Natural killer cell treated with Interleukin-12 subunit alpha and Interleukin-12 subunit beta and Interleukin-15 and Interleukin-18, amount 100 ng/mL, for 72 hours (primary cell): ENCODE measurements around the gene CDCP1. TPM values are rescaled to one million over a fixed set of nuclear protein-coding genes. Genes with fewer than 3 reads are reported as not detected.
A peak's percentile ranks its signal among the peaks of the same experiment; 100 is the strongest.

Experiments
- ATAC-seq, 2 donors: fragments of 150-1000 bp; cut with Tn5 transposase in 1 of 2; sonication (Bioruptor Pico), chemical (Tn5 transposase) in 1 of 2; 2 replicates each; pipeline ENCODE4 v1.10.0; 2021
- DNase-seq: peaks from one replicate; pipeline ENCODE4 v3.0.0; 2022; ENCODE audit warnings: low spot score
- H3K27ac Mint-ChIP-seq, 2 donors: 1 replicate in 1 of 2; 2 replicates in 1 of 2; pipeline ENCODE4 v1.8.0; 2022; ENCODE audit warnings: mixed read lengths in 2 of 2, mild to moderate bottlenecking in 1 of 2, moderate library complexity in 1 of 2
- H3K27me3 Mint-ChIP-seq, 2 donors: 1 replicate in 1 of 2; 2 replicates in 1 of 2; pipeline ENCODE4 v1.8.0; 2022; ENCODE audit warnings: mixed read lengths in 2 of 2
- H3K36me3 Mint-ChIP-seq: one replicate; pipeline ENCODE4 v1.8.0; 2022; ENCODE audit warnings: mixed read lengths
- H3K4me1 Mint-ChIP-seq, 2 donors: 1 replicate in 1 of 2; 2 replicates in 1 of 2; pipeline ENCODE4 v1.8.0; 2022; ENCODE audit warnings: low read depth in 2 of 2, mixed read lengths in 2 of 2, mild to moderate bottlenecking in 1 of 2
- H3K4me3 Mint-ChIP-seq: one replicate; pipeline ENCODE4 v1.8.0; 2022; ENCODE audit warnings: mixed read lengths
- H3K9me3 Mint-ChIP-seq: 2 replicates; pipeline ENCODE4 v1.8.0; 2022; ENCODE audit warnings: mixed read lengths
- total RNA-seq, 2 donors: library from RNA; stranded (reverse); gene quantifications; one replicate each; pipeline ENCODE4 v1.2.3, GENCODE V29; 2022

The CDCP1 gene
- total RNA-seq, 2 donors from 2014 or later = 0.29 to 0.36 TPM

GRCh38 chr3:45140141-45140769, 5.9 kb downstream of the CDCP1 start:
- DNase-seq = no peak
- no peak overlapping the region for H3K27ac Mint-ChIP-seq
- no peak for ATAC-seq
- H3K4me1 Mint-ChIP-seq = peaks cover 3 to 4% of the 10 kb centered on the region in 2 donors
- H3K36me3 Mint-ChIP-seq = no peaks in the 10 kb centered on the region
- H3K4me3 Mint-ChIP-seq = no peak overlapping the region
- H3K9me3 Mint-ChIP-seq = no peaks in the 10 kb centered on the region
- H3K27me3 Mint-ChIP-seq = peaks cover 11 to 26% of the 10 kb centered on the region in 2 donors

GRCh38 chr3:45139372-45140140, 6.6 kb downstream of the CDCP1 start:
- DNase-seq (no peak), ATAC-seq (peak in 1 of 2 donors; percentile 45)
- Mint-ChIP-seq H3K4me3 (no peak overlapping the region), H3K9me3 (no peaks in the 10 kb centered on the region), H3K4me1 (no peaks in the 10 kb centered on the region), H3K36me3 (no peaks in the 10 kb centered on the region), H3K27me3 (peaks cover 8 to 25% of the 10 kb centered on the region in 2 donors), H3K27ac (no peak overlapping the region)

- DNase-seq = no peak
- Mint-ChIP-seq H3K27ac (no peak overlapping the region), H3K27me3 (peaks cover 10 to 13% of the 10 kb centered on the region in 2 donors), H3K4me3 (no peak overlapping the region), H3K4me1 (no peaks in the 10 kb centered on the region), H3K36me3 (no peaks in the 10 kb centered on the region), H3K9me3 (no peaks in the 10 kb centered on the region)
- ATAC-seq = no peak
These were observed 8.5 kb downstream of the CDCP1 start for GRCh38 chr3:45137656-45138181.

GRCh38 chr3:45135959-45136358, 10.2 kb downstream of the CDCP1 start:
- H3K27me3 Mint-ChIP-seq = peaks cover 10 to 13% of the 10 kb centered on the region in 2 donors
- H3K27ac Mint-ChIP-seq = no peak overlapping the region
- no peak overlapping the region for H3K4me3 Mint-ChIP-seq
- DNase-seq (no peak), ATAC-seq (no peak)
- no peaks in the 10 kb centered on the region for H3K9me3 Mint-ChIP-seq
- no peaks in the 10 kb centered on the region for H3K36me3 Mint-ChIP-seq
- no peaks in the 10 kb centered on the region for H3K4me1 Mint-ChIP-seq

GRCh38 chr3:45134758-45135521, 11.2 kb downstream of the CDCP1 start:
- no peak for DNase-seq
- Mint-ChIP-seq H3K4me3 (no peak overlapping the region), H3K9me3 (no peaks in the 10 kb centered on the region), H3K27ac (no peak overlapping the region), H3K4me1 (no peaks in the 10 kb centered on the region), H3K27me3 (peaks cover 10 to 13% of the 10 kb centered on the region in 2 donors), H3K36me3 (no peaks in the 10 kb centered on the region)
- ATAC-seq = no peak

GRCh38 chr3:45132568-45133211, 13.5 kb downstream of the CDCP1 start:
- peaks cover 10 to 13% of the 10 kb centered on the region in 2 donors for H3K27me3 Mint-ChIP-seq
- H3K27ac Mint-ChIP-seq = no peak overlapping the region
- ATAC-seq = no peak
- no peaks in the 10 kb centered on the region for H3K9me3 Mint-ChIP-seq
- H3K36me3 Mint-ChIP-seq = no peaks in the 10 kb centered on the region
- no peaks in the 10 kb centered on the region for H3K4me1 Mint-ChIP-seq
- H3K4me3 Mint-ChIP-seq = no peak overlapping the region
- no peak for DNase-seq

- Mint-ChIP-seq H3K4me3 (no peak overlapping the region), H3K27ac (no peak overlapping the region), H3K9me3 (no peaks in the 10 kb centered on the region), H3K36me3 (no peaks in the 10 kb centered on the region), H3K27me3 (peaks cover 11 to 13% of the 10 kb centered on the region in 2 donors), H3K4me1 (peaks cover 0 to under 1% of the 10 kb centered on the region in 2 donors)
- no peak for DNase-seq
- ATAC-seq = no peak
These were observed 15.0 kb downstream of the CDCP1 start for GRCh38 chr3:45131201-45131600.

GRCh38 chr3:45130476-45130875, 15.7 kb downstream of the CDCP1 start:
- no peak overlapping the region for H3K4me3 Mint-ChIP-seq
- H3K4me1 Mint-ChIP-seq = peaks cover 0 to 3% of the 10 kb centered on the region in 2 donors
- H3K27me3 Mint-ChIP-seq = peaks cover 13 to 14% of the 10 kb centered on the region in 2 donors
- H3K9me3 Mint-ChIP-seq = no peaks in the 10 kb centered on the region
- H3K36me3 Mint-ChIP-seq = no peaks in the 10 kb centered on the region
- DNase-seq = no peak
- no peak overlapping the region for H3K27ac Mint-ChIP-seq
- no peak for ATAC-seq

GRCh38 chr3:45128950-45129349, 17.2 kb downstream of the CDCP1 start:
- Mint-ChIP-seq H3K27ac (no peak overlapping the region), H3K9me3 (no peaks in the 10 kb centered on the region), H3K4me1 (peaks cover 0 to 3% of the 10 kb centered on the region in 2 donors), H3K27me3 (peaks cover 7 to 17% of the 10 kb centered on the region in 2 donors), H3K36me3 (no peaks in the 10 kb centered on the region), H3K4me3 (no peak overlapping the region)
- ATAC-seq = no peak
- DNase-seq = no peak

- Mint-ChIP-seq H3K27ac (no peak overlapping the region), H3K4me1 (peaks cover 0 to 3% of the 10 kb centered on the region in 2 donors), H3K9me3 (no peaks in the 10 kb centered on the region), H3K36me3 (no peaks in the 10 kb centered on the region), H3K4me3 (no peak overlapping the region), H3K27me3 (peaks cover 7 to 13% of the 10 kb centered on the region in 2 donors)
- ATAC-seq = no peak
- DNase-seq = no peak
These were observed 18.9 kb downstream of the CDCP1 start for GRCh38 chr3:45127130-45127822.

GRCh38 chr3:45126730-45127129, 19.4 kb downstream of the CDCP1 start:
- H3K4me1 Mint-ChIP-seq = peaks cover 0 to 3% of the 10 kb centered on the region in 2 donors
- no peaks in the 10 kb centered on the region for H3K9me3 Mint-ChIP-seq
- no peak overlapping the region for H3K27ac Mint-ChIP-seq
- H3K4me3 Mint-ChIP-seq = no peak overlapping the region
- H3K27me3 Mint-ChIP-seq = peaks cover 7 to 13% of the 10 kb centered on the region in 2 donors
- DNase-seq (no peak), ATAC-seq (no peak)
- no peaks in the 10 kb centered on the region for H3K36me3 Mint-ChIP-seq

GRCh38 chr3:45125550-45126026, 20.6 kb downstream of the CDCP1 start:
- peaks cover 0 to 3% of the 10 kb centered on the region in 2 donors for H3K4me1 Mint-ChIP-seq
- ATAC-seq (no peak), DNase-seq (no peak)
- no peaks in the 10 kb centered on the region for H3K36me3 Mint-ChIP-seq
- no peak overlapping the region for H3K4me3 Mint-ChIP-seq
- H3K27me3 Mint-ChIP-seq = peaks cover 0 to 14% of the 10 kb centered on the region in 2 donors
- no peaks in the 10 kb centered on the region for H3K9me3 Mint-ChIP-seq
- H3K27ac Mint-ChIP-seq = no peak overlapping the region

GRCh38 chr3:45124956-45125355, 21.2 kb downstream of the CDCP1 start:
- Mint-ChIP-seq H3K27me3 (peaks cover 0 to 18% of the 10 kb centered on the region in 2 donors), H3K4me3 (no peak overlapping the region), H3K27ac (no peak overlapping the region), H3K36me3 (no peaks in the 10 kb centered on the region), H3K9me3 (no peaks in the 10 kb centered on the region), H3K4me1 (peaks cover 0 to 3% of the 10 kb centered on the region in 2 donors)
- no peak for DNase-seq
- ATAC-seq = no peak
